SJCRH30 (cell line): ENCODE measurements around the gene RPSA. TPM values are rescaled to one million over a fixed set of nuclear protein-coding genes. Genes with fewer than 3 reads are reported as not detected.
"Not testable (repeated sequence)": the region's sequence is repeated elsewhere in the genome, so short reads cannot be mapped to it uniquely, and the experiment has no call there.

Source experiments
- DNase-seq, 2 experiments: peaks; one replicate each; pipeline ENCODE4 v3.0.0-alpha.2; 2015 to 2020
- H3K27ac ChIP-seq: fragments of 250-450 bp; sonication (Bioruptor Pico); 2 replicates; pipeline ENCODE4 v1.5.1; 2020; ENCODE audit warnings: mild to moderate bottlenecking, moderate library complexity
- H3K27me3 ChIP-seq: fragments of 250-450 bp; sonication (Bioruptor Pico); 2 replicates; pipeline ENCODE4 v1.5.1; 2020; ENCODE audit warnings: mild to moderate bottlenecking, moderate library complexity
- H3K36me3 ChIP-seq: fragments of 250-450 bp; sonication (Bioruptor Pico); 2 replicates; pipeline ENCODE4 v1.5.1; 2020; ENCODE audit warnings: mild to moderate bottlenecking, moderate library complexity
- H3K4me1 ChIP-seq: fragments of 250-450 bp; sonication (Bioruptor Pico); 2 replicates; pipeline ENCODE4 v1.5.1; 2020; ENCODE audit warnings: mild to moderate bottlenecking, moderate library complexity
- H3K4me3 ChIP-seq: fragments of 250-450 bp; sonication (Bioruptor Pico); 2 replicates; pipeline ENCODE4 v1.5.1; 2020; ENCODE audit warnings: mild to moderate bottlenecking, moderate library complexity
- H3K9me3 ChIP-seq: fragments of 250-450 bp; sonication (Bioruptor Pico); replicated peaks from 2 replicates; pipeline ENCODE4 v1.5.1; 2020; ENCODE audit warnings: mild to moderate bottlenecking, moderate library complexity
- total RNA-seq: library from RNA; depleted of rRNA; stranded (reverse); fragments of >200 nt; shearing (Covaris generic); gene quantifications from 2 replicates; pipeline ENCODE4 v1.2.3, GENCODE V29; 2014; rRNA removed

The RPSA gene
- total RNA-seq = 1,936 and 2,046 TPM in 2 replicates

DNA sequence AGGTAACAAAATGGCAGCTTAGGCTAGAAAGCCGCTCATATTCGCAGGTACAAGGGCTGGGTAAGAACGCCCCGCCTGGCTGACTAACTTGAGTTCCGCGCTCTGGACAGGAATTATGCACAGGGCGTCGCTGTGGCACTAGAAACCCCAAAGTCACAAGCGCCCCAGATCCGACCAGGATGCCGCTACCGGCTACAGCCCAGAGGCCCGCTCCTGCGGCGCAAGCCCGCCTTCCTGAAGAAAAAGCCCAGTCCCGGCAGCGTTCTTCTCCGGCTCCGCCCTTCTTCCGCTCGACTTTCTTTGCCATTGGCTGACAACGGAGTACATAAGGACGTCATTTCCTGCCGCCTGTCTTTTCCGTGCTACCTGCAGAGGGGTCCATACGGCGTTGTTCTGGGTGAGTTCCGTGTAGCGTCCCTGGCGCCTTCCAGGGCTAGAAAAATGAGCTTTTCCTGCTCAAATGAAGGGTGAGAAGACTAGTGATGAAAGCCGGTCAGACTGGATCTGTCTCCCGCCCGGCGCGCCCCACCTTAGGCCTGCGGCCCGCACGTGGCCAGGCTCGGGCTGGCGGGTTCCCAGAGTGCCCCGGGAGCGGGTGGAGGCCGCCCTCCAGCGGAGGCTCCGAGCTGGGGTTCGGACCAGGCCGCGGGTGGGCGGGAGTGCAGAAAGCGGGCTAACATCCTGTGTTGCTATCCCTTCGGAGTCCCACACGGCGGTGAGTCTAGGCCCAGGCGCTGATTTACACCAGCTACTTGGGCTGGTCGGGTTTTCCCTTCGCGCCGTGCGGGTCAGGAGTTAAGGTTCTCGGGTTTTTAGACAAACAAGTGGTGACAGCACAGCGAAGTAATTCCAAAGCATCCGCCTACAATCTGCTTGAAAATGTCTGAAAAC lies at the start of gene RPSA:
Gene RPSA, plus strand, starts transcription at position 353 of the 891 bp plus-strand sequence. CDS start 934 bp downstream, outside the sequence.
- peak; percentile 93 to 94 for DNase-seq
- H3K4me1 ChIP-seq = no peaks in the 10 kb centered on the region
- no peaks in the 10 kb centered on the region for H3K9me3 ChIP-seq
- peaks cover 39% of the 10 kb centered on the region for H3K36me3 ChIP-seq
- peak within 1 kb of the TSS; percentile 75 for H3K4me3 ChIP-seq
- no peaks in the 10 kb centered on the region for H3K27me3 ChIP-seq
- peak within 1 kb of the TSS; percentile 80 for H3K27ac ChIP-seq

DNA sequence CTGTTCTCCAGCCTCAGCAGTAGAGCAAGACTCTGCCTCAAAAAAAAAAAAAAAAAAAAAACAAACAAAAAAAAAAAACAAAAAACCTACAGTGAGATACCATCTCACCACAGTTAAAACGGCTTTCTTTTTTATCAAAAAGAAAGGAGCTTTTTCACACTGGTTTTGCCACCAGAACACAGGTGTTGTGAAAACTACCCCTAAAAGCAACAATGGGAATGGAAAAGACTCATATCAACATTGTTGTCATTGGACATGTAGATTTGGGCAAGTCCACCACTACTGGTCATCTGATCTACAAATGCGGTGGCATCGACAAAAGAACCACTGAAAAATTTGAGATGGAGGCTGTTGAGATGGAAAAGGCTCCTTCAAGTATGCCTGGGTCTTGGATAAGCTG lies 48.2 kb upstream of the RPSA start:
- Histone ChIP-seq H3K27me3 (no peaks in the 10 kb centered on the region), H3K9me3 (no peaks in the 10 kb centered on the region)

DNA sequence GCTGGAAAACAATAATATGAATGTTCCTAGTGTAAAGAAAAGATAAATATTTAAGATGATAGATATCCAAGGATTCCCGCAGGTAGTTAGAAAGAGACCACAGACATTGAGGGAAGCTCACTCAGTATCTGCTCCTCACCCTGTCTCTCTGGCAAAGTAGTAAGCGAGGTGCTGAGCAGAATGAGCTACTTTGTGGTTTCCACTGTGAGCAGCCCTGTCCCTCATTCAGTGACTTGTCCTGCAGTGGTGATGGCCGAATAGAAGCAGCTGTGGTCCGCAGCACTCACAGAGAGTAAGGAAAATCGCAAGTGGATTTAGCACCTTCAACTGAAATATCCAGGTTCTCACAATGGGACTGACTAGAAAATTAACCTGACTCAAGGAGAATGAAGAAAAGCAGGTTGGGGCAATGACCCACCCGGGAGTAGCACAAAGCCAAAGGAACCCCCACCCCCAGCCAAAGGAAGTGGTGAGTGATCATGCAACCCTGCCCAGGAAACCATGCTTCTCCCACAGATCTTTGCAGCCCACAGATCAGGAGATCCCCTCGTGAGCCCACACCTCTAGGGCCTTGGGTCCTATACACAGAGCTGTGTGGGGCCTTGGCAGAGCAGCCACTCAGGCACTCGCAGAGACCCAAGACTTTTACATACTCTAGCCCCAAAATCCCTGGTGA lies 45.1 kb upstream of the RPSA start:
- no peaks in the 10 kb centered on the region for H3K4me1 ChIP-seq
- no peaks in the 10 kb centered on the region for H3K9me3 ChIP-seq
- H3K36me3 ChIP-seq = no peaks in the 10 kb centered on the region

More for the DNA sequence above, 48.2 kb upstream of the RPSA start:
- Histone ChIP-seq H3K4me1 (no peaks in the 10 kb centered on the region), H3K4me3 (no peak overlapping the region), H3K36me3 (no peaks in the 10 kb centered on the region), H3K27ac (no peak overlapping the region)
- DNase-seq = no peak

DNA sequence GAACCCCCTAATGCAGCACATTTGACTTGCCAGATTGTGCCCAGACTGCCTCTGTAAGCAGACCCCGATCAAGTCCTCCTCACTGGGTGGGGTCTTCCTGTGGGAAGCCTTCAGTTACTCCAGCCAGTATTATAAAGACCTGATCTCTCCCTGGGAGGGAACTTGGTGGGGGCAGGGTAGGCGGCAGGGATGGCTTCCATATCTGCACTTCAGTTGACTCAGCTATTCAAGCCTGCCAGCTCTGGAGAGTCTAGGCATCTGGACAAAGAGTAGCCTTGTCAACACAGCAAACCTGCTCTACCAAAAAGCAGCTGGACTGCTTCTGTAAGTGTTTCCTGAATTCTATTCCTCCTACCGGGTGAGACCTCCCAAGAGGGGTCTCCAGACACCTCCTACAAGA lies 44.3 kb upstream of the RPSA start:
- Histone ChIP-seq H3K9me3 (no peaks in the 10 kb centered on the region), H3K4me3 (no peak overlapping the region), H3K36me3 (no peaks in the 10 kb centered on the region), H3K4me1 (no peaks in the 10 kb centered on the region), H3K27ac (no peak overlapping the region), H3K27me3 (no peaks in the 10 kb centered on the region)
- DNase-seq = no peak

More for the DNA sequence above, 45.1 kb upstream of the RPSA start:
- DNase-seq = no peak
- H3K27me3 ChIP-seq = no peaks in the 10 kb centered on the region
- H3K27ac ChIP-seq = no peak overlapping the region
- H3K4me3 ChIP-seq = no peak overlapping the region

DNA sequence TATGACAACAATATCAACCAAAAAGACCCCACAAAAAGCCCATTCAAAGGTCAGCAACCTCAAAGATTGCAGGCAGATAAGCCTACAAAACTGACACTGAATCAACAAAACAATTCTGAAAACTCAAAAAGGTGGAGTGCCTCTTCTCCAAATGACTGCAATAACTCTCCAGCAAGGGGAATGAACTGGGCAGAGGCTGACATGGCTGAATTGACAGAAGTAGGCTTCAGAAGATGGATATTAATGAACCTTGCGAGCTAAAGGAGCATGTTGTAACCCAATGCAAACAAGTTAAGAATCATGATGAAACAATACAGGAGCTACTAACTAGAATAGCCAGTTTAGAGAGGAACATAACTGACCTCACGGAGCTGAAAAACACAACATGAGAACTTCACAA lies 43.7 kb upstream of the RPSA start:
- Histone ChIP-seq H3K36me3 (no peaks in the 10 kb centered on the region), H3K4me3 (no peak overlapping the region), H3K27me3 (no peaks in the 10 kb centered on the region), H3K4me1 (no peaks in the 10 kb centered on the region), H3K9me3 (no peaks in the 10 kb centered on the region), H3K27ac (no peak overlapping the region)
- no peak for DNase-seq

DNA sequence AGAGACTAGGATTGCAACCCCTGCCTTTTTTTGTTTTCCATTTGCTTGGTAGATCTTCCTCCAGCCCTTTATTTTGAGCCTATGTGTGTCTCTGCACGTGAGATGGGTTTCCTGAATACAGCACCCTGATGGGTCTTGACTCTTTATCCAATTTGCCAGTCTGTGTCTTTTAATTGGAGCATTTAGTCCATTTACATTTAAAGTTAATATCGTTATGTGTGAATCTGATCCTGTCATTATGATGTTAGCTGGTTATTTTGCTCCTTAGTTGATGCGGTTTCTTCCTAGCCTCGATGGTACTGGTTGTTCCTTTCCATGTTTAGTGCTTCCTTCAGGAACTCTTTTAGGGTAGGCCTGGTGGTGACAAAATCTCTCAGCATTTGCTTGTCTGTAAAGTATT lies 36.1 kb upstream of the RPSA start:
- not testable (repeated sequence) for DNase-seq

DNA sequence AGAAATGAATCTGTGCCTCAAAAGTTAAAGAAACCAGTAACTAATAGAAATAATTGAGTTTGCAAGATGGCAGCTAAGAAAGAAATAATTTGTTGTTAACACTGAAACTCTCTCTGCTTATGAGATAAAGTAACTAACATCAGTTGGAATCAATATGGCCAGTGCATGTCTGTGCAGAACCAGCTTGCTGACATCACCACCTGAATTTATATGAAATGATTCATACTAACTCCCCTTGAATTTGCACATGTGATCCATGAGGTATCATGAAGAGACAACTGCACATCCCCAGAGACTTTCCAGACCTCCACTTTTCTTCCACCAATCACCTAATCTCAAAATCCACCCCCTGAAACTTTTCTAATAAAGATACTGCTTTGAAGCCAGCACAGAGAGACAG lies 33.7 kb upstream of the RPSA start:
- H3K9me3 ChIP-seq = no peaks in the 10 kb centered on the region
- no peak for DNase-seq

More for the DNA sequence above, 36.1 kb upstream of the RPSA start:
- H3K27me3 ChIP-seq, H3K4me3 ChIP-seq, H3K9me3 ChIP-seq, H3K27ac ChIP-seq, H3K4me1 ChIP-seq, H3K36me3 ChIP-seq: not testable (repeated sequence)

DNA sequence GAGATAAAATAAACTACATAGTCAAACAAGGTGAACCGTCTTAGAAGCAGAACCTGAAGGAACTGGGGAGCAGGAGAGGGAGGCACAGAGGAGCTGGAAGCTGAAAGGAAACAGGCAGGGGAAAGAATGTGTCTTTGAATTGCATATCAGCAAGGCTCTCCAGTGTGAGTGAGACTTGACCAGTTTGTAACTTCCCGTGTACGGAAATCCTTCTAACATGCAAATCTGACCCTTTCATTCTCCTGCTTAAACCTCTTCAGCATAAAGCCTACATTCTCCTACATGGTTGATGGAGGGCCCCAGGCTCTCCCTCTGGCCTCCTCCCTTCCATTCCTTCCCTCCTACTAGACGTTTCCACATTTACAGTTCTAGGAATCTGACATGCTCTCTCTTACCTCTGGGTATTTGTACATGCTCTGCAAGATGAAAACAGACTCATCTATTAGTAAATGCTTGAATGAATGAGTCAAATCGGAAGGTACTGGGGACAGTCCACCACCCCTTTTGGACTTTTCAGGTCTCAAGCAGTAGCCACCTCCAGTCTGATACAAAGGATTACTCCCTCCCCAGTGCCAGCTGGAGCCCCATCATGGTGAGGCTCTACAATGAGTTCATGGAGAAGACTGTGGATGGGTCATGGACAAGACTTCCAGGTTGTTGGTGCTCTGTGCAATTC lies 29.4 kb upstream of the RPSA start:
- no peak for DNase-seq
- Histone ChIP-seq H3K4me1 (no peaks in the 10 kb centered on the region), H3K27ac (no peak overlapping the region), H3K4me3 (no peak overlapping the region), H3K36me3 (no peaks in the 10 kb centered on the region), H3K9me3 (no peaks in the 10 kb centered on the region), H3K27me3 (no peaks in the 10 kb centered on the region)

More for the DNA sequence above, 33.7 kb upstream of the RPSA start:
- Histone ChIP-seq H3K27me3 (no peaks in the 10 kb centered on the region), H3K4me1 (no peaks in the 10 kb centered on the region), H3K36me3 (no peaks in the 10 kb centered on the region), H3K27ac (no peak overlapping the region), H3K4me3 (no peak overlapping the region)

DNA sequence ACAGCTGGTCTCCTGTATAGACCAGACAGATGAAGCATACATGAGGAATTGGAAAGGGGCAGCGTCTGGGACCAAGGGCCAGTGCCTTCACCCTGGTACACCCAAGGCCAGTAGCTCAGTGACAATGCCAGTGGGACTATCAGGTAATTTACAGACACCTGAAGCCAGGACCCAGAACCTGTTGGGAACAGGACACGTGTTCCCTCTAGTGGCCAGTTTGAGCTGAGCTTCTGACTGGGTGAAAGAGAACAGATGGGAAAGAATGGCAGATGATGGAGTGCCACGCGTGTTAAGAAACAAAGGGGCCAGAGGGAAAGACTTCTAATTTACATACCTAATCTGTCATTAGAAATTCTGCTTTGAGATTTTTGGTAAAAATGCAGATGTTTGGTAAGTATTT lies 28.4 kb upstream of the RPSA start:
- Histone ChIP-seq H3K36me3 (no peaks in the 10 kb centered on the region), H3K27me3 (no peaks in the 10 kb centered on the region), H3K9me3 (no peaks in the 10 kb centered on the region), H3K4me3 (no peak overlapping the region), H3K4me1 (no peaks in the 10 kb centered on the region), H3K27ac (no peak overlapping the region)
- DNase-seq = peak; percentile 4 to 32

DNA sequence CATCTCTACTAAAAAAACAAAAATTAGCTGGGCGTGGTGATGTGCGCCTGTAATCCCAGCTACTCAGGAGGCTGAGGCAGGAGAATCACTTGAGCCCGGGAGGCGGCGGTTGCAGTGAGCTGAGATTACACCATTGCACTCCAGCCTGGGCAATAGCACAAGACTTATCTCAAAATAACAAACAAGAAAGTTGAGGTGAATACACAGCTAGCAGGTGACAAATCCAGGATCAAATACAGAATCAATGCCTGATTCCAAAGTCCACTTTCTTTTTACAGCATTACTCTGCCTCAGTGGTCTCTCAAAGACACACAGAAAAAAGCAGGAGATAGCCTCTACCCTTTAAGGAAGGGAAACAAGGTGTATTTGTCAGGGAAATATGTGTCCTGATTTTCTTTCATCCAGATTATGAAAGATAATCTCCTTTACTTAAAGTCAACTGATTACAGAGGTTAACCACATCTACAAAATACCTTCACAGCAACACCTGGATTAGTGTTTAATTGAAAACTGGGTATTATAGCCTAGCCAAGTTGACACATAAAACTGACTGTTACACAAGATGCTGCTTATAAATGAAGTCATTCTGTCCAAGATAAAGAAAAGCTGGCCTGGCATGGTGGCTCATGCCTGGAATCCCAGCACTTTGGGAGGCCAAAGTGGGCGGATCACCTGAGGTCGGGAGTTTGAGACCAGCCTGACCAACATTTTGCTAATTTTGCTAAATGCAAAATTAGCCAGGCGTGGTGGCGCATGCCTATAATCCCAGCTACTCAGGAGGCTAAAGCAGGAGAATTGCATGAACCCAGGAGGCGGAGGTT lies 27.4 kb upstream of the RPSA start:
- no peak overlapping the region for H3K27ac ChIP-seq
- no peak for DNase-seq
- no peak overlapping the region for H3K4me3 ChIP-seq
- no peaks in the 10 kb centered on the region for H3K36me3 ChIP-seq
- H3K9me3 ChIP-seq = no peaks in the 10 kb centered on the region
- no peaks in the 10 kb centered on the region for H3K4me1 ChIP-seq
- no peaks in the 10 kb centered on the region for H3K27me3 ChIP-seq

DNA sequence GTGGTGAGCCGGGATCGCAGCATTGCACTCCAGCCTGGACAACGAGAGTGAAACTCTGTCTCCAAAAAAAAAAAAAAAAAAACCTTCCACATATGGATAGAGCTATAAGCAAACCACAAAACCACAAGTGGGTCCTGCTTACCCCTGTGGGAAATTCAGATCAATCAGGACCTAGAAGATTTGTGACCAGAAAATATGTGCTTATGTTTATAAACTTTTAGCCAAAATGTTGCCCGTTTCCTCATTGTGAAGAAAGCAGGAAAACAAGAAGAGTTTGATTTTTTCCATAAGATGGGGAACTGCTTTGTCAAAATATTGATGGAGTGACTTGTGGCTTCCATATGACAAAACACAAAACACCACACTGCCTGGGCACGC lies 26.8 kb upstream of the RPSA start:
- no peak overlapping the region for H3K27ac ChIP-seq
- no peaks in the 10 kb centered on the region for H3K36me3 ChIP-seq
- no peaks in the 10 kb centered on the region for H3K4me1 ChIP-seq
- H3K4me3 ChIP-seq = no peak overlapping the region
- H3K27me3 ChIP-seq = no peaks in the 10 kb centered on the region
- H3K9me3 ChIP-seq = no peaks in the 10 kb centered on the region
- DNase-seq = no peak

DNA sequence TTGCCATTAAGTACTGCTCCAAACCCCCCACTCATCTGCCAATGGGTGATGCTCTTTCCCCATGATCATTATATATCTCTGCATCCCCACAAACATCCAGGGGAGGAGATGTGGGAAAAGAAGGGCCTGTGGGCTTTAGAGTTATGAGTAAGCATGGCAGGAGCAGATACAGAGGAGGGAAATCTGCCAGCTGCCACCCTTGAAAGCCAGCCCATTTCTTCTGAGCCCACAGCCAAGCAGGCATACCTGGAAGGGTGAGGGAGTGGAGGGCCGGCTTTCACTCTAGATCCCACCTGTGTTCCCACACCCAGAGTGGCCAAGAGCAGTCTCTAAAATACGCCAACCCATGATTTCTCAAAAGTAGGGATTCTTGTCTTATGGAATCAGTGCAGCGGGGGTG lies 25.1 kb upstream of the RPSA start:
- Histone ChIP-seq H3K4me1 (no peaks in the 10 kb centered on the region), H3K27me3 (no peaks in the 10 kb centered on the region), H3K9me3 (no peaks in the 10 kb centered on the region), H3K27ac (no peak overlapping the region), H3K4me3 (no peak overlapping the region), H3K36me3 (no peaks in the 10 kb centered on the region)
- no peak for DNase-seq

DNA sequence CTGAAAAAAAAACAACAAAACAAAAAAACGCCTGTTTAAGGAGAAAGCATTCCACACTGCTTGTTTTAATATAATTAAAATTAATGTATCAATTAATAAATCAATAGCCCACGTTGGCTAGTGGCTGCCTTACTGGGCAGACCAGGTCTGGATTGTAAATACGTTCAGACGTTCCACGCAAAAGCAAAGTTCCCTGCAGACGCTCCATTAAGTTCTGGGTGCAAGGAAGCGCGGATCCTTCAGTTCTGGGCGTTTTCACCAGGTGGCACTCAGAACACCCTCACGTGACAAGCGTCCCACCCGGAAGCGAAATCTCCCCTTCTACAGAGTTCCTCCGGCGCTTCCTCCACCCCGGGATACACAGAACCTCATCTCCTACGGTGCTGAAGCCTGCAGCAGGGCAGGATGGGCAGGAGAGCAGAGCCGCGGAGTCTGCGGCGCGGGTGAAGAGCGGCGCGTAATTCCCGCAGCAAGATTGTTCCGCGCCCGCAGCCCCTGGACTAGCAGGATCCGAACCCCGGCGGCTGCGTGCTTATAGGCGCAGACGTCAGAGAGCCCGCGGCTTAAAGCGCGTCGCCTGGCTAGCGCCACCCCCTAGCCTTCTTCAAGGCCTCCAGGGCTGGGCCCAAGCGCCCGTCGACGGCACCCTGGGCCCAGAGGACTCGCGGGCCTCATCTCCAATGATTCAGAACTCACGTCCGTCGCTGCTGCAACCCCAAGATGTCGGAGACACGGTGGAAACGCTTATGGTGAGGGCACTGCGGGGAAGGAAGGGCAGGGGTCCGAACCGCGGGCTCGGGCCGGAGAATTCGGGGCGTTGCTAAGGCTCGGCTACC lies 23.3 kb upstream of the RPSA start, which contains the start of gene SLC25A38:
Gene SLC25A38, plus strand, starts transcription at position 326 of the 836 bp plus-strand sequence. Its CDS starts 355 bp downstream, at position 681.
- no peaks in the 10 kb centered on the region for H3K36me3 ChIP-seq
- no peaks in the 10 kb centered on the region for H3K4me1 ChIP-seq
- H3K9me3 ChIP-seq = no peaks in the 10 kb centered on the region
- no peaks in the 10 kb centered on the region for H3K27me3 ChIP-seq
- peak within 1 kb of the TSS; percentile 72 for H3K27ac ChIP-seq
- peak; percentile 73 to 81 for DNase-seq
- H3K4me3 ChIP-seq = peak within 1 kb of the TSS; percentile 69
